Activated naive CD8-positive, alpha-beta T cell (primary cell): ENCODE data around the gene SPTBN5.

Source experiments
- H3K27ac Mint-ChIP-seq: one replicate; pipeline ENCODE4 v1.8.0; 2021; ENCODE audit warnings: mixed read lengths
- H3K27me3 Mint-ChIP-seq: one replicate; pipeline ENCODE4 v1.8.0; 2021; ENCODE audit warnings: mixed read lengths
- H3K36me3 Mint-ChIP-seq: one replicate; pipeline ENCODE4 v1.8.0; 2021; ENCODE audit warnings: mixed read lengths
- H3K4me1 Mint-ChIP-seq: one replicate; pipeline ENCODE4 v1.8.0; 2021; ENCODE audit warnings: low read depth, mixed read lengths
- H3K4me3 Mint-ChIP-seq: one replicate; pipeline ENCODE4 v1.8.0; 2021; ENCODE audit warnings: mild to moderate bottlenecking, mixed read lengths
- H3K9me3 Mint-ChIP-seq: one replicate; pipeline ENCODE4 v1.8.0; 2021; ENCODE audit warnings: low read depth, mixed read lengths

Gene SPTBN5

GRCh38 chr15:41876689-41877088, 17.2 kb downstream of the SPTBN5 start:
- Mint-ChIP-seq H3K27me3 (peaks cover 5% of the 10 kb centered on the region), H3K36me3 (no peaks in the 10 kb centered on the region), H3K4me3 (no peak overlapping the region), H3K27ac (no peak overlapping the region), H3K9me3 (no peaks in the 10 kb centered on the region), H3K4me1 (peaks cover 5% of the 10 kb centered on the region)

DNA sequence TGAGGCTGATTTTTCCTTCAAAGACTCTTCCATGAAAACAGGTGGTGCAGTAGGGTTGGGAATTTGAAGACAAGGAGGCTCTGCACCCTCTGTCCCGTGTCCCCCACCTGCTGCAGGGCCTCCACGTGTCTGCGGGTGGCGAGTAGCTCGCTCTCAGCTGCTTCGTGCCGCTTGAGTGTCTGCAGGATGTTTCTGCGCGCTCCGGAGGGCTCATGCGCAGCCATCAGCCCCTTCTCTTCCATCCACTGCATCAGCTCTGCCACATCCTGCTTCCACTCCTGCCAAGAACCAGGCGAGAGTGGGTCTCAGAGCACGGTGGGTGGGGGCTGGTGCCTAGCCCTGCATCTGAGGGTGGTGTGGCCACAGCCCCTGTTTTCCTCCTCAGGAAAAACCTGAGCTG, 17.8 kb downstream of the SPTBN5 start:
- Mint-ChIP-seq H3K9me3 (no peaks in the 10 kb centered on the region), H3K36me3 (no peaks in the 10 kb centered on the region), H3K4me1 (peaks cover 2% of the 10 kb centered on the region), H3K27ac (no peak overlapping the region), H3K27me3 (peaks cover 2% of the 10 kb centered on the region), H3K4me3 (no peak overlapping the region)

DNA sequence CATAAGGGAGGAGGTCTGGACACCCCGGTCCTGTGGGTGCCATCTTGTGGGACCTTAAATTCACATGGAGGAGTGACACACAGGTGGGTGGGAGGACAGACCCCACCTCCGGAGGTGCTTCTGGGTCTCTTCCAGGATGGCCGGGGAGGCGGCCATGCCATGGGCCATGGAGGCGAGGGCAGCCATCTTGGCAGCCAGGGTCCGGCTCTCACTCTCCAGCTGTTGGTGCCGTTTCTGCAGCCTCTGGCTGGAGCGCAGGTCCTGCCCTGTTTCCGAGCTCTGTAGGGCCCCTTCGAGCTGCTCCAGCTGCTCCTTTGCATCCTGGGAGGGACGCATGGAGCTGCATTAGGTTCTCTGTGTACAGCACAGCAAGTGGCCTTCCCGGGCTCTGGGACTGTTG, 19.1 kb downstream of the SPTBN5 start:
- Mint-ChIP-seq H3K4me1 (peaks cover 8% of the 10 kb centered on the region), H3K9me3 (no peaks in the 10 kb centered on the region), H3K4me3 (no peak overlapping the region), H3K27me3 (no peaks in the 10 kb centered on the region), H3K36me3 (no peaks in the 10 kb centered on the region), H3K27ac (no peak overlapping the region)

DNA sequence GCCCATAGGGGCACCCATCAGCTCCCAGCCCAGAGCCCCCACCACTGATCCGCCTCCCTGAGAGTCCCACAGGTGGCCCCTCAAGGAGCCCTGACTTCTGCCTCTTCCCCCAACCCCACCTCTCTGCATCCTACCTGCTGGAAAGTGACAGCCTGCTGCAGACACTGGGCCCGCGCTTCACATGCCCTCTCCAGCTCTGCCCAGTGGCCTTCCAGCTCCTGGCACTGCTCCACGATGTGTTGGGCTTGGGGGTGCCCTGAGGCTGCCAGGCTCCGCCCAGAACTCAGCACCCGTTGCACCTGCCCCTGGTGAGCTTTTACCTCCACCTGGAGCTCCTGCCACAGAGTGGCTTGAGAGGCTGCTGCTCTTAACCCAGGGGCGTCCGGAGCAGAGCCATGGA, 20.1 kb downstream of the SPTBN5 start:
- Mint-ChIP-seq H3K9me3 (no peaks in the 10 kb centered on the region), H3K27ac (no peak overlapping the region), H3K36me3 (no peaks in the 10 kb centered on the region), H3K4me1 (peaks cover 8% of the 10 kb centered on the region), H3K27me3 (no peaks in the 10 kb centered on the region), H3K4me3 (no peak overlapping the region)

DNA sequence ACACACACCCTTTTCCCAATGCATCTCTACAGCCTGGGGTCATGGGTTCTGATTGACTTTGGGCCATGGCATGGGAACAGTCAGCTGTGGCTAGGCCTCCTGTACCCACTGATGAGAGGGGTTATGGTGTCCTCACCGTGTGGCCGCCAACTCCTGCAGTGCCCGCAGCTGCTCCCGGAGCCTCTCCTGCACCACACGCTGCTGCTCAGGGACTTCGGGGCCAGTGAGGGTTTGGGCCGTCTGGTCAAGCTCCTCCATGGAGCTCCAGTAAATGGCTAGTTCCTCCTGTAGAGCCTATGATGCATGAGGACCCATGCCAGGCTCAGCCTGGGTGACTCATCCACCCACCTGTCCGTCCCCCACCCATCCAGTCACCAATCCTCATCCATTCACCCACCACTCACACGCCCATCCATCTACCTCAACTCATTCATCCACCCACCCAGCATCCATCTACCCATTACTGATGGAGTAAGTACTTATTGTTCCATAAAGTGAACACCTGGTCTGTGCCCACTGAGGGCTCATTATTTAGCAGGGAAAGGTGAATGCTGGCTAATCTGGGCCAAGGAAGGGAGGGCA, 21.6 kb downstream of the SPTBN5 start:
- H3K27ac Mint-ChIP-seq = no peak overlapping the region
- no peaks in the 10 kb centered on the region for H3K36me3 Mint-ChIP-seq
- no peak overlapping the region for H3K4me3 Mint-ChIP-seq
- peaks cover 8% of the 10 kb centered on the region for H3K4me1 Mint-ChIP-seq
- H3K27me3 Mint-ChIP-seq = no peaks in the 10 kb centered on the region
- H3K9me3 Mint-ChIP-seq = no peaks in the 10 kb centered on the region

DNA sequence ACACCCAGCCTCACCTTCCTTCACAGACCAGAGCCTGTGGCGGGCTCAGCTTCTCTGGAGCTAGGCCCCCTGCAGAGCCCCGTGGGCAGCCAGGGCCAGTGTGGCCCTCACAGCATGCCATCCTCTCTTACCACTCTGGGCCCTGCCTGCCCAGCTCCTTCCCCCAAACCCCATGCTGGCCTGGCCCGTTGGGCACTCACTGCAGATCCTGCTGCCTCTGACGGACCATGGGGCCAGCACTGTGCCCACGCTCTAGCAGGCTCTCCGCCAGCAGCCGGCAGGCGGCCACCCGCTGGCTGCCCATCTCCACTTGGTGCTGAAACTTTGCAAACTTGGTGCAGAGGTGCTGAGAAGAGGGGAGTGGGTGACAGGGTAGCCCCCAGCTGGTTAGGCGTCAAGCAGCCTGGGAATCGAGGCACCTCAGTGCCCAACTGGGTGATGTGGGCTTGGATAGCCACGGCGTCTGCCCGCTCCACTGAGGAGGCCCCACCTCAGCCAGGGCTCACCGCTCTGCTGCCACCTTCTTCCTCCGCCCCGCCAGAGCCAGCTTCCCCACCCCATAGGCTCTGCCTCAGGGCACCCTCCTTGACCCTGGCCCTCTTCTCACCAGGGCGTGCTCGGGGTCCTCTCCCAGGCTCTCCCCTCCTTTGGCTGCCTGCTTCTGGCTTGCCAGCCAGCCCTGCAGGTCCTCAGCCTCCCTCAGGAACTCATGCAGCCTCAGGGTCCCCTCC, 22.5 kb downstream of the SPTBN5 start:
- Mint-ChIP-seq H3K36me3 (no peaks in the 10 kb centered on the region), H3K4me3 (no peak overlapping the region), H3K27me3 (no peaks in the 10 kb centered on the region), H3K9me3 (no peaks in the 10 kb centered on the region), H3K4me1 (peaks cover 8% of the 10 kb centered on the region), H3K27ac (no peak overlapping the region)

- H3K36me3 Mint-ChIP-seq = no peaks in the 10 kb centered on the region
- peaks cover 8% of the 10 kb centered on the region for H3K4me1 Mint-ChIP-seq
- H3K4me3 Mint-ChIP-seq = no peak overlapping the region
- H3K27me3 Mint-ChIP-seq = no peaks in the 10 kb centered on the region
- H3K9me3 Mint-ChIP-seq = no peaks in the 10 kb centered on the region
- H3K27ac Mint-ChIP-seq = peak overlapping the region; percentile 81
These were observed 23.2 kb downstream of the SPTBN5 start for GRCh38 chr15:41870689-41871081.

DNA sequence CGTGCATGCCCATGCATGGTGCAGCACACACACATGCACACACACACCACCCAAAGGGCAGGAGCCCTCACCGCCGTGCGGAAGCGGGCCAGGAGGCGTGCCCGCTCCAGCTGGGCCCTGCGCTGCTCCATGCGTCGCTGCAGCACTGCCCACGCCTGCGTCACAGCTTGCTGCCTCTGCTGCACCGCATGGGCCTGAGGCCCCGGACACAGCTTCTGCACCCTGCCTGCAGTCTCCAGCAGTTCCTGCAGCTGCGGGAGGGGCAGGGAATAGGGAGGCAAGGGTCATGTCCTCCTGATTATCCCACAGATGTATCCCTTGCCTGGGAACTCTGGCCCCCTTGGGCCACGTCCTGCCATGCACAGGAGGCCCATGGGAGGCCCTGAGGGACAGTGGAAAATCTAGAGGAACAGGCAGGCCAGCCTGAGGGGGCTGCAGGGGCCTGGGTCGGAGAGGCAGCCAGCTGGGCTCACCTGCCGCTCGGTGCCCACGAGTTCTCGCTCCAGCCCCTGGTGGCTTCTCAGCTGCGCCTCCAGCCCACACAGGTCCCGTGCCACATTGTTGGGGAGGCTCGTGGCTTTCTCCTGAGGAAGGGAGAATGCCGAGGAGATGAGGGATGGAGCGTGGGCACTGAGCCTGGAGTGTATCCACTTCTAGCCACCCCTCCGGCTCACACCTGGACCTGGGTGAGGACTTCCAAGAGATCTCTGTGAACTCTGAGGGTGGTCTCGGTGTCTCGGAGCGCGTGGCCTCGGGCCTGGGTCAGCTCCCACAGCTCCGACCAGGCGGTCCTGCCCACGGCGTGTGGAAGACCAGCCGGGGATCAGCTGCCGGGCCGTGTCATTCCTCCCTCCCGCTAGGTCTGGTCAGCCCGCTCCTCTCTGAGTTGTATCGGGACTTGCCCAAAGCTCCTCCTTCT, 23.8 kb downstream of the SPTBN5 start:
- no peaks in the 10 kb centered on the region for H3K27me3 Mint-ChIP-seq
- no peak overlapping the region for H3K4me3 Mint-ChIP-seq
- no peaks in the 10 kb centered on the region for H3K36me3 Mint-ChIP-seq
- H3K27ac Mint-ChIP-seq = peak overlapping the region; percentile 81
- H3K4me1 Mint-ChIP-seq = peaks cover 8% of the 10 kb centered on the region
- no peaks in the 10 kb centered on the region for H3K9me3 Mint-ChIP-seq

GRCh38 chr15:41868321-41868720, 25.5 kb downstream of the SPTBN5 start:
- no peak overlapping the region for H3K27ac Mint-ChIP-seq
- H3K27me3 Mint-ChIP-seq = no peaks in the 10 kb centered on the region
- no peak overlapping the region for H3K4me3 Mint-ChIP-seq

DNA sequence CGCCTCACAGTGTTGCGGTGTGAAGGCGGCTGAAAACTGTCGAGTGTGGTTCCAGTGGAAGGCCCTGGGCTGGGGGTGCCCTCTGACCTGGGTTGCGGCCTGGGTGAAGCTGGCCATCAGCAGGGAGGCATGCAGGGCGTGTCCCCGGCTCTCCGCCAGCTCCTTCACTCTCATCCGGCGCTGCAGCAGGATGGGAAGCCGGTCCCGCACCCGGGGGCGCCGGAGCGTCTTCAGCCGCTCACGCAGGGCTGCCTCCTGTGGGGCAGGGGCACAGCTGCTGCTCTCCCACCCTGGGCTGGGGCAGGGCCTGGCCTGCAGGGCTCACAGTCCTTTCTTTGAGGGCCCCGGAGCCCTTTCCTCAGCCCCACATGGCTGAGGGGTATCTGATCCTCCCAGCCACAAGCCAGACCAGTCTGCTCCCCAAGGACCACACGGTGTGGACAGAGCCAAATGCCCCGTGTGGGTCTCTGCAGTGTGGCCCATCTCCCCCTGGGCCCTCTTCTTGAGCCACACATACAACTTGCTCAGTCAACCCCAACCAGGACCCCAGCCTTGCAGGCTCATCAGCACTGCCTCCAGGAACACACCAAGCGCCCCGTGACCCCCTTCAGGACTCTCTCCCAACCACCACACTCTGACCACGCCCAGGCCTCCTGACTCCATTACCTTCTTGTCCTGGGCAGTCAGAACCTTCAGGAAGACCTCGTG, 26.8 kb downstream of the SPTBN5 start:
- Mint-ChIP-seq H3K4me1 (peaks cover 8% of the 10 kb centered on the region), H3K36me3 (no peaks in the 10 kb centered on the region), H3K4me3 (no peak overlapping the region), H3K27me3 (no peaks in the 10 kb centered on the region), H3K27ac (no peak overlapping the region), H3K9me3 (no peaks in the 10 kb centered on the region)

More at GRCh38 chr15:41868321-41868720, 25.5 kb downstream of the SPTBN5 start:
- H3K9me3 Mint-ChIP-seq = no peaks in the 10 kb centered on the region
- no peaks in the 10 kb centered on the region for H3K36me3 Mint-ChIP-seq
- peaks cover 8% of the 10 kb centered on the region for H3K4me1 Mint-ChIP-seq

- no peaks in the 10 kb centered on the region for H3K36me3 Mint-ChIP-seq
- no peak overlapping the region for H3K4me3 Mint-ChIP-seq
- no peaks in the 10 kb centered on the region for H3K9me3 Mint-ChIP-seq
- peaks cover 8% of the 10 kb centered on the region for H3K4me1 Mint-ChIP-seq
- H3K27ac Mint-ChIP-seq = no peak overlapping the region
- H3K27me3 Mint-ChIP-seq = no peaks in the 10 kb centered on the region
These were observed 27.6 kb downstream of the SPTBN5 start for GRCh38 chr15:41866263-41866703.

DNA sequence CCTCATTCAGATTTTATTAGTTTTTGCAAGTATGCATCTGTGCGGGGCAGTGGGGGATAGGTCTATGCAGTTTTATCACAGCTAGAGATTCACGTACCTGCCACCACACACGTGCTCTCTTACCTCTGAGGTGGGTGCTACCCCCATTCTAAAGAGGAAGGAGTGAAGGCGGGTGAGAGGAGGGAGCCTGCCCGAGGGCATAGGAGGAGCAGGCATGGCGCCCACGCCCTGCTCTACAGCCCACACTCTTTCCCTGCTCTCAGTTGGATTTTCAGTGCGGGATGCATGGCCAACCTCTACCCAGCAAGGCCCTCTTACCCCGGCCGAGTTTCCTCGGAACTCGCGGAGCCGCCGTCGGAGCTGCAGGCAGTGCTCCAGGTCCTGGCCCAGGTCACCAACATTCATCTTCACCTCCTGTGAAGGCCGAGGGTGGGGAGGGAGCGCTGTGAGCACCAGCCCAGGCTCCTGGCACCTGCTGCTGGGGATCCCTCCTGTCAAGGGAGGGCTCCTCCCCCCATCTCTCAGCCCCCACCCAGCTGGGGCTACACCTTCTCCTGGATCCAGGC, 28.3 kb downstream of the SPTBN5 start:
- H3K27ac Mint-ChIP-seq = no peak overlapping the region
- no peaks in the 10 kb centered on the region for H3K27me3 Mint-ChIP-seq
- no peak overlapping the region for H3K4me3 Mint-ChIP-seq
- peaks cover 4% of the 10 kb centered on the region for H3K4me1 Mint-ChIP-seq
- H3K36me3 Mint-ChIP-seq = no peaks in the 10 kb centered on the region
- H3K9me3 Mint-ChIP-seq = no peaks in the 10 kb centered on the region

DNA sequence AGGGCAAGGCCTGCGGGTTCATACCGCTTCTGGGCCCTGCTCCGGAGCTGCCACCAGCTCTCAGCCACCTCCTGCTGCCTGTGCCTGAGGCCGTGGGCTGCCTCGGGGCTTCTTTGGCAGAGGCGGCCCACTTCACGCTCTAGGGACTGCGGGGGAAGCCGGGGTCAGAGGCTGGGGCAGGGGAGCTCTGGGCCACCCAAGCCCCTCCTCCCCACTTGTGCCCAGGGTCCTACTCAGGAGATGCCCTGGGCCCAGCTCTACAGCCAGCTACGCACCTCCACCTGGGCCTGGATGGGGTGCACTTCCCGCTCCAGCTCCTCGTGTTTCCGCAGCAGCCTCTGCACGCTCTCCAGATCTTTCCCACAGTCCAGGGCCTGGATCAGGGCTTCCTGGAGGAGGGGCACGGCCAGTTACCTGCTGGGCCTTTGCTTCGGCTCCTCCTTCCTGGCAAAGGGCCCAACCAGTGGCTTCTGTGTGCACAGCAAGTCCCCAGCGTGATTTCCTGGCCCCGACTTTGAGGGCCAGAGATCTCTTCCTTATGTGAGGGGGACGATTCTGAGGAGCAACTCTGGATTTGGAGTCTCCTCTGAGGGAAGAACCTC, 31.2 kb downstream of the SPTBN5 start:
- H3K9me3 Mint-ChIP-seq = no peaks in the 10 kb centered on the region
- H3K36me3 Mint-ChIP-seq = no peaks in the 10 kb centered on the region
- peaks cover 8% of the 10 kb centered on the region for H3K4me1 Mint-ChIP-seq
- H3K27ac Mint-ChIP-seq = no peak overlapping the region
- H3K4me3 Mint-ChIP-seq = no peak overlapping the region
- H3K27me3 Mint-ChIP-seq = no peaks in the 10 kb centered on the region

GRCh38 chr15:41861736-41862356, 32.0 kb downstream of the SPTBN5 start:
- peaks cover 8% of the 10 kb centered on the region for H3K4me1 Mint-ChIP-seq
- H3K4me3 Mint-ChIP-seq = no peak overlapping the region
- H3K27me3 Mint-ChIP-seq = no peaks in the 10 kb centered on the region
- no peaks in the 10 kb centered on the region for H3K9me3 Mint-ChIP-seq
- H3K27ac Mint-ChIP-seq = no peak overlapping the region
- no peaks in the 10 kb centered on the region for H3K36me3 Mint-ChIP-seq
